Measurements from ENCODE around the gene COPS6. TPM values are rescaled to one million over a fixed set of nuclear protein-coding genes. Genes with fewer than 3 reads are reported as not detected.
"Not testable (repeated sequence)": the region's sequence is repeated elsewhere in the genome, so short reads cannot be mapped to it uniquely, and the experiment has no call there.

Gene COPS6
- total and polyA plus RNA-seq, 4 donors: 59.9 to 167 (median 113) TPM

GRCh38 chr7:100122568-100122967, 33.8 kb downstream of the COPS6 start:
- Histone ChIP-seq H3K36me3 (ENCODE audit: control insufficient read depth, insufficient read depth, low read length) (peaks cover 23% of the 10 kb centered on the region), H3K4me3 (ENCODE audit: low read depth, low read length) (no peak overlapping the region), H3K4me1 (ENCODE audit: control insufficient read depth, insufficient read depth, low read length) (peaks cover 34% of the 10 kb centered on the region), H3K9me3 (ENCODE audit: control insufficient read depth, insufficient read depth, low read length) (no peaks in the 10 kb centered on the region), H3K27ac (ENCODE audit: low read depth, low read length) (no peak overlapping the region), H3K27me3 (ENCODE audit: control insufficient read depth, insufficient read depth, low read length) (no peaks in the 10 kb centered on the region)
- WGBS (ENCODE audit: insufficient coverage): 100% methylated on average over 1 of the region's 1 CpG
- no peak for DNase-seq (ENCODE audit: low read depth in 4 of 6, low spot score in 6 of 6)

- peaks cover 36% of the 10 kb centered on the region for H3K4me1 ChIP-seq (ENCODE audit: control insufficient read depth, insufficient read depth, low read length)
- no peak overlapping the region for H3K4me3 ChIP-seq (ENCODE audit: low read depth, low read length)
- no peak for DNase-seq (ENCODE audit: low read depth in 4 of 6, low spot score in 6 of 6)
- no peaks in the 10 kb centered on the region for H3K9me3 ChIP-seq (ENCODE audit: control insufficient read depth, insufficient read depth, low read length)
- no peaks in the 10 kb centered on the region for H3K27me3 ChIP-seq (ENCODE audit: control insufficient read depth, insufficient read depth, low read length)
- peaks cover 23% of the 10 kb centered on the region for H3K36me3 ChIP-seq (ENCODE audit: control insufficient read depth, insufficient read depth, low read length)
- 67% methylated on average over 1 of the region's 4 CpGs for WGBS (ENCODE audit: insufficient coverage)
- no peak overlapping the region for H3K27ac ChIP-seq (ENCODE audit: low read depth, low read length)
Measured at GRCh38 chr7:100124301-100125230, 35.8 kb downstream of the COPS6 start.

- 15% methylated on average over 28 of the region's 29 CpGs for WGBS (ENCODE audit: insufficient coverage)
- peaks cover 34% of the 10 kb centered on the region for H3K4me1 ChIP-seq (ENCODE audit: control insufficient read depth, insufficient read depth, low read length)
- no peak for DNase-seq (ENCODE audit: low read depth in 4 of 6, low spot score in 6 of 6)
- no peaks in the 10 kb centered on the region for H3K9me3 ChIP-seq (ENCODE audit: control insufficient read depth, insufficient read depth, low read length)
- peaks cover 23% of the 10 kb centered on the region for H3K36me3 ChIP-seq (ENCODE audit: control insufficient read depth, insufficient read depth, low read length)
- peak overlapping the region; percentile 97 for H3K4me3 ChIP-seq (ENCODE audit: low read depth, low read length)
- peak overlapping the region; percentile 99 for H3K27ac ChIP-seq (ENCODE audit: low read depth, low read length)
- H3K27me3 ChIP-seq (ENCODE audit: control insufficient read depth, insufficient read depth, low read length): no peaks in the 10 kb centered on the region
Measured at GRCh38 chr7:100126239-100126930, 37.6 kb downstream of the COPS6 start.

GRCh38 chr7:100126931-100127865, 38.4 kb downstream of the COPS6 start, which contains the start of gene MBLAC1:
Gene MBLAC1, plus strand, starts transcription at chr7:100126967. Its CDS starts 429 bp downstream, at chr7:100127396.
- H3K27me3 ChIP-seq (ENCODE audit: control insufficient read depth, insufficient read depth, low read length): no peaks in the 10 kb centered on the region

GRCh38 chr7:100127866-100128636, 39.3 kb downstream of the COPS6 start:
- DNase-seq (ENCODE audit: low read depth in 4 of 6, low spot score in 6 of 6): peak in 2 of 6 donors; percentile 57 to 77
- Histone ChIP-seq H3K9me3 (ENCODE audit: control insufficient read depth, insufficient read depth, low read length) (no peaks in the 10 kb centered on the region), H3K4me3 (ENCODE audit: low read depth, low read length) (peak overlapping the region; percentile 97), H3K36me3 (ENCODE audit: control insufficient read depth, insufficient read depth, low read length) (peaks cover 14% of the 10 kb centered on the region), H3K27me3 (ENCODE audit: control insufficient read depth, insufficient read depth, low read length) (no peaks in the 10 kb centered on the region), H3K27ac (ENCODE audit: low read depth, low read length) (peak overlapping the region; percentile 2), H3K4me1 (ENCODE audit: control insufficient read depth, insufficient read depth, low read length) (peaks cover 36% of the 10 kb centered on the region)
- 1% methylated on average over 35 of the region's 37 CpGs for WGBS (ENCODE audit: insufficient coverage)

More at GRCh38 chr7:100126931-100127865, 38.4 kb downstream of the COPS6 start, which contains the start of gene MBLAC1:
- peaks cover 35% of the 10 kb centered on the region for H3K4me1 ChIP-seq (ENCODE audit: control insufficient read depth, insufficient read depth, low read length)
- H3K9me3 ChIP-seq (ENCODE audit: control insufficient read depth, insufficient read depth, low read length): no peaks in the 10 kb centered on the region
- H3K36me3 ChIP-seq (ENCODE audit: control insufficient read depth, insufficient read depth, low read length): peaks cover 20% of the 10 kb centered on the region
- peak within 1 kb of the TSS; percentile 97 for H3K4me3 ChIP-seq (ENCODE audit: low read depth, low read length)
- WGBS (ENCODE audit: insufficient coverage): under 1% methylated on average over 85 of the region's 85 CpGs
- peak within 1 kb of the TSS; percentile 99 for H3K27ac ChIP-seq (ENCODE audit: low read depth, low read length)
- DNase-seq (ENCODE audit: low read depth in 4 of 6, low spot score in 6 of 6): peak; percentile 93 to 99 (median 94)

GRCh38 chr7:100128637-100128963, 39.8 kb downstream of the COPS6 start:
- peaks cover 9% of the 10 kb centered on the region for H3K36me3 ChIP-seq (ENCODE audit: control insufficient read depth, insufficient read depth, low read length)
- no peaks in the 10 kb centered on the region for H3K27me3 ChIP-seq (ENCODE audit: control insufficient read depth, insufficient read depth, low read length)
- DNase-seq (ENCODE audit: low read depth in 4 of 6, low spot score in 6 of 6): no peak
- H3K9me3 ChIP-seq (ENCODE audit: control insufficient read depth, insufficient read depth, low read length): no peaks in the 10 kb centered on the region
- peak overlapping the region; percentile 2 for H3K27ac ChIP-seq (ENCODE audit: low read depth, low read length)
- no peak overlapping the region for H3K4me3 ChIP-seq (ENCODE audit: low read depth, low read length)
- peaks cover 36% of the 10 kb centered on the region for H3K4me1 ChIP-seq (ENCODE audit: control insufficient read depth, insufficient read depth, low read length)
- 57% methylated on average over 1 of the region's 1 CpG for WGBS (ENCODE audit: insufficient coverage)

- peaks cover 36% of the 10 kb centered on the region for H3K4me1 ChIP-seq (ENCODE audit: control insufficient read depth, insufficient read depth, low read length)
- H3K27ac ChIP-seq (ENCODE audit: low read depth, low read length); H3K4me3 ChIP-seq (ENCODE audit: low read depth, low read length); H3K9me3 ChIP-seq (ENCODE audit: control insufficient read depth, insufficient read depth, low read length); DNase-seq (ENCODE audit: low read depth in 4 of 6, low spot score in 6 of 6); H3K27me3 ChIP-seq (ENCODE audit: control insufficient read depth, insufficient read depth, low read length); H3K36me3 ChIP-seq (ENCODE audit: control insufficient read depth, insufficient read depth, low read length): not testable (repeated sequence)
- WGBS (ENCODE audit: insufficient coverage): 100% methylated on average over 1 of the region's 1 CpG
Measured at GRCh38 chr7:100130220-100130607, 41.4 kb downstream of the COPS6 start.

- Histone ChIP-seq H3K4me1 (ENCODE audit: control insufficient read depth, insufficient read depth, low read length) (peaks cover 31% of the 10 kb centered on the region), H3K27ac (ENCODE audit: low read depth, low read length) (no peak overlapping the region), H3K9me3 (ENCODE audit: control insufficient read depth, insufficient read depth, low read length) (no peaks in the 10 kb centered on the region), H3K36me3 (ENCODE audit: control insufficient read depth, insufficient read depth, low read length) (no peaks in the 10 kb centered on the region), H3K4me3 (ENCODE audit: low read depth, low read length) (no peak overlapping the region), H3K27me3 (ENCODE audit: control insufficient read depth, insufficient read depth, low read length) (no peaks in the 10 kb centered on the region)
- WGBS (ENCODE audit: insufficient coverage): 10% methylated on average over 24 of the region's 24 CpGs
- DNase-seq (ENCODE audit: low read depth in 4 of 6, low spot score in 6 of 6): peak in 3 of 6 donors; percentile 39 to 89 (median 81)
Measured at GRCh38 chr7:100130608-100131453, 42.1 kb downstream of the COPS6 start.
